Neural cell (in vitro differentiated cells): ENCODE results near the gene RIMS4. TPM values are rescaled to one million over a fixed set of nuclear protein-coding genes. Genes with fewer than 3 reads are reported as not detected.

ENCODE experiments used
- H2AFZ ChIP-seq: fragments of 200-600, 300-800 bp; sonication (generic), shearing (Covaris generic); 2 replicates; pipeline ENCODE4 v1.6.0; 2014; ENCODE audit warnings: low read depth, mild to moderate bottlenecking, antibody characterized with exemption, low read length, moderate library complexity
- H3F3A ChIP-seq: fragments of 200-600 bp; shearing (Covaris generic); 2 replicates; pipeline ENCODE4 v1.6.1; 2016; ENCODE audit warnings: mild to moderate bottlenecking, moderate library complexity, mixed read lengths, antibody characterized with exemption, low read length; ENCODE audit not compliant: insufficient read depth, poor library complexity, severe bottlenecking
- H3K27ac ChIP-seq: fragments of 200-600, 300-800 bp; sonication (generic), shearing (Covaris generic); 2 replicates; pipeline ENCODE4 v1.5.1; 2014; ENCODE audit warnings: mild to moderate bottlenecking, low read length, moderate library complexity
- H3K27me3 ChIP-seq: fragments of 300-800, 200-600 bp; sonication (generic), shearing (Covaris generic); 2 replicates; pipeline ENCODE4 v1.6.0; 2014; ENCODE audit warnings: mild to moderate bottlenecking, low read depth, low read length, moderate library complexity; ENCODE audit not compliant: insufficient read depth
- H3K36me3 ChIP-seq: fragments of 300-800, 200-600 bp; sonication (generic), shearing (Covaris generic); 2 replicates; pipeline ENCODE4 v1.5.1; 2014; ENCODE audit warnings: mild to moderate bottlenecking, antibody characterized with exemption, low read length, moderate library complexity; ENCODE audit not compliant: insufficient read depth
- H3K4me2 ChIP-seq: fragments of 300-800, 200-600 bp; sonication (generic), shearing (Covaris generic); 2 replicates; pipeline ENCODE4 v1.6.0; 2014; ENCODE audit warnings: mild to moderate bottlenecking, low read length
- H3K4me3 ChIP-seq: fragments of 300-800, 200-600 bp; sonication (generic), shearing (Covaris generic); 2 replicates; pipeline ENCODE4 v1.5.1; 2014; ENCODE audit warnings: mild to moderate bottlenecking, low read length, moderate library complexity
- H3K79me2 ChIP-seq: fragments of 200-600 bp; shearing (Covaris generic); replicated peaks from 2 replicates; pipeline ENCODE4 v1.6.0; 2014; ENCODE audit warnings: mild to moderate bottlenecking, low read length, moderate library complexity; ENCODE audit not compliant: insufficient read depth
- H3K9ac ChIP-seq: fragments of 300-800, 200-600 bp; sonication (generic), shearing (Covaris generic); 2 replicates; pipeline ENCODE4 v1.6.1; 2016; ENCODE audit warnings: mild to moderate bottlenecking, low read length, mixed read lengths
- H3K9me2 ChIP-seq: fragments of 200-600 bp; shearing (Covaris generic); 2 replicates; pipeline ENCODE4 v1.6.1; 2016; ENCODE audit warnings: mild to moderate bottlenecking, low read length, mixed read lengths; ENCODE audit not compliant: insufficient read depth
- H3K9me3 ChIP-seq: fragments of 200-600, 300-800 bp; sonication (generic), shearing (Covaris generic); 2 replicates; pipeline ENCODE4 v1.6.1; 2016; ENCODE audit warnings: mild to moderate bottlenecking, mixed run types, low read length, moderate library complexity, mixed read lengths
- H4K20me1 ChIP-seq: fragments of 200-600 bp; shearing (Covaris generic); 2 replicates; pipeline ENCODE4 v1.6.1; 2016; ENCODE audit warnings: mild to moderate bottlenecking, mixed run types; ENCODE audit not compliant: insufficient read depth
- EP300 ChIP-seq: fragments of 450-650 bp; conservative IDR thresholded peaks from 2 replicates; pipeline ENCODE4 v1.6.1; 2014; ENCODE audit warnings: antibody characterized with exemption, mild to moderate bottlenecking, moderate library complexity; ENCODE audit not compliant: poor library complexity, severe bottlenecking
- EZH2 ChIP-seq: fragments of 200-600, 300-800 bp; shearing (Covaris generic), sonication (generic); IDR thresholded peaks from 2 replicates; pipeline ENCODE4 v1.6.1; 2014; ENCODE audit warnings: antibody characterized with exemption, low read length, borderline replicate concordance, mild to moderate bottlenecking; ENCODE audit not compliant: insufficient read depth, poor library complexity, severe bottlenecking
- MXI1 ChIP-seq: fragments of 450-650 bp; conservative IDR thresholded peaks from 2 replicates; pipeline ENCODE4 v1.6.1; 2014; ENCODE audit warnings: antibody characterized with exemption, mild to moderate bottlenecking; ENCODE audit not compliant: poor library complexity, severe bottlenecking
- POLR2AphosphoS5 ChIP-seq: IDR thresholded peaks from 2 replicates; pipeline ENCODE4 v1.6.1; 2012
- RAD21 ChIP-seq: fragments of 450-650 bp; conservative IDR thresholded peaks from 2 replicates; pipeline ENCODE4 v1.6.1; 2014; ENCODE audit warnings: antibody characterized with exemption, mild to moderate bottlenecking, moderate library complexity
- SMC3 ChIP-seq: fragments of 450-650 bp; conservative IDR thresholded peaks from 2 replicates; pipeline ENCODE4 v1.6.1; 2014; ENCODE audit warnings: antibody characterized with exemption, mild to moderate bottlenecking, moderate library complexity; ENCODE audit not compliant: poor library complexity
- TAF1 ChIP-seq: IDR thresholded peaks from 2 replicates; pipeline ENCODE4 v1.6.1; 2012; ENCODE audit warnings: low read depth
- polyA plus RNA-seq: library from polyadenylated mRNA; depleted of rRNA; stranded (reverse); fragments of >200 nt; gene quantifications from 2 replicates; pipeline ENCODE4 v1.2.3, GENCODE V29; 2014
- TF ChIP-seq, protein P1 (sequence below): fragments of 450-650 bp; IDR thresholded peaks from 2 replicates; pipeline ENCODE4 v1.5.1; 2014; ENCODE audit warnings: antibody characterized with exemption, mild to moderate bottlenecking, moderate library complexity; ENCODE audit not compliant: poor library complexity, severe bottlenecking
- TF ChIP-seq, protein P2 (sequence below): IDR thresholded peaks from 2 replicates; pipeline ENCODE4 v1.6.1; 2012; ENCODE audit warnings: borderline replicate concordance

The RIMS4 gene
- polyA plus RNA-seq, 1 donor from 2014 or later: 40.6 TPM

DNA sequence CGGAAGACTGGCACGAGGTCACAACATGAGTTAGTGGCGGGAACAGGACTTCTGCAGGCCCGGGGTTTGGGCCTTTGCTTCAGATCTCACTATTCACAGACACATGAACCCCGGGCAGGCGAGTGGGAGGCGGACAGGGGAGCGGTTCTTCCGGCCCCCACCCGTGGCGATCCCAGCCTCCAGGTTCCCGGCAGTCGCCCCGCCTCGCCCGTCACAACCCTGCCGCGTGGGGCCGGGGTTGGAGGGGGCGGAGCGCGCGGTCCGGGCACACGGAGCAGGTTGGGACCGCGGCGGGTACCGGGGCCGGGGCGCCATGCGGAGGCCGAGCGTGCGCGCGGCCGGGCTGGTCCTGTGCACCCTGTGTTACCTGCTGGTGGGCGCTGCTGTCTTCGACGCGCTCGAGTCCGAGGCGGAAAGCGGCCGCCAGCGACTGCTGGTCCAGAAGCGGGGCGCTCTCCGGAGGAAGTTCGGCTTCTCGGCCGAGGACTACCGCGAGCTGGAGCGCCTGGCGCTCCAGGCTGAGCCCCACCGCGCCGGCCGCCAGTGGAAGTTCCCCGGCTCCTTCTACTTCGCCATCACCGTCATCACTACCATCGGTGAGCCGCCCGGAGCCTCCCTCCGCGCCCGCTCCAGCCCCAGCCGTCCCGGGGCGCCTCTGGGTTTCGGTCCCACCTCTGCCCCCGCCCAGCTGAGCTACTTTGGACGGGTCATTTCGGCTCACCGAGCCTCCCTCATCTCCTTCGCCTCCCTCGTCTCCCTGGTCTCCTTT lies 64.6 kb downstream of the RIMS4 start, which contains the start of gene KCNK15:
Gene KCNK15, plus strand, starts transcription at position 268 of the 769 bp plus-strand sequence. Its CDS starts 46 bp downstream, at position 314.
- no peak within 1 kb of the TSS for H3K4me2 ChIP-seq
- H3K9ac ChIP-seq: peak within 1 kb of the TSS; percentile 36
- peak within 1 kb of the TSS; percentile 65 for H3K4me3 ChIP-seq
- H3K27me3 ChIP-seq: peaks cover 24% of the 10 kb centered on the region
- no peaks in the 10 kb centered on the region for H3K36me3 ChIP-seq
- no peaks in the 10 kb centered on the region for H3K79me2 ChIP-seq
- peaks cover 3% of the 10 kb centered on the region for H3F3A ChIP-seq
- no peak for TF ChIP-seq TAF1
- TF ChIP-seq, protein P1, sequence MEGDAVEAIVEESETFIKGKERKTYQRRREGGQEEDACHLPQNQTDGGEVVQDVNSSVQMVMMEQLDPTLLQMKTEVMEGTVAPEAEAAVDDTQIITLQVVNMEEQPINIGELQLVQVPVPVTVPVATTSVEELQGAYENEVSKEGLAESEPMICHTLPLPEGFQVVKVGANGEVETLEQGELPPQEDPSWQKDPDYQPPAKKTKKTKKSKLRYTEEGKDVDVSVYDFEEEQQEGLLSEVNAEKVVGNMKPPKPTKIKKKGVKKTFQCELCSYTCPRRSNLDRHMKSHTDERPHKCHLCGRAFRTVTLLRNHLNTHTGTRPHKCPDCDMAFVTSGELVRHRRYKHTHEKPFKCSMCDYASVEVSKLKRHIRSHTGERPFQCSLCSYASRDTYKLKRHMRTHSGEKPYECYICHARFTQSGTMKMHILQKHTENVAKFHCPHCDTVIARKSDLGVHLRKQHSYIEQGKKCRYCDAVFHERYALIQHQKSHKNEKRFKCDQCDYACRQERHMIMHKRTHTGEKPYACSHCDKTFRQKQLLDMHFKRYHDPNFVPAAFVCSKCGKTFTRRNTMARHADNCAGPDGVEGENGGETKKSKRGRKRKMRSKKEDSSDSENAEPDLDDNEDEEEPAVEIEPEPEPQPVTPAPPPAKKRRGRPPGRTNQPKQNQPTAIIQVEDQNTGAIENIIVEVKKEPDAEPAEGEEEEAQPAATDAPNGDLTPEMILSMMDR: peak; percentile 24
- no peaks in the 10 kb centered on the region for H3K9me3 ChIP-seq
- no peak within 1 kb of the TSS for H2AFZ ChIP-seq
- H3K27ac ChIP-seq: no peak within 1 kb of the TSS
- no peaks in the 10 kb centered on the region for H4K20me1 ChIP-seq
- H3K9me2 ChIP-seq: no peaks in the 10 kb centered on the region

DNA sequence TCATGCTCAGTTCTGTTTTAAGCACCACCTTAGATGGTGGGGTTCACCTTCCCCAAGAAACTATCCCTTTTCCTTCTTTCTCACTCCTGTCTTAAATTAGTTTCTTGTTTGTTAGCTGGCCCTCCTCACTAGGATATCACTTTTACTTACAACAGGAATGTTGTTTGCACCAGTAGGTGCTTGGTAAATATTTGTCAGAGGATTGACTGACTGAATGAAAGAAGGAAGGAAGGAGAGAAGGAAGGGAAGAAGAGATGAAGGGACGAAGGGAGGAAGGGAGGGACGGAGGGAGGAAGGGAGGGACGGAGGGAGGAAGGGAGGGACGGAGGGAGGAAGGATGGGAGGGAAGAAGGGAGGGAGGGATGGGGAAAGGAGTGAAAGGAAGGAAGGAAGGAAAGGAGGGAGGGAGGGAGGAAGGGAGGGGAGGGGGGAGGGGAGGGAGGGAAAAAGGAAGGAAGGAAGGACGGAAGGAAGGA lies 65.2 kb downstream of the RIMS4 start:
- no peak overlapping the region for H3K9ac ChIP-seq
- peaks cover 24% of the 10 kb centered on the region for H3K27me3 ChIP-seq
- no peaks in the 10 kb centered on the region for H3K79me2 ChIP-seq
- H2AFZ ChIP-seq: no peak overlapping the region
- no peaks in the 10 kb centered on the region for H3K9me3 ChIP-seq
- peaks cover 3% of the 10 kb centered on the region for H3F3A ChIP-seq
- no peaks in the 10 kb centered on the region for H4K20me1 ChIP-seq
- H3K4me3 ChIP-seq: peak overlapping the region; percentile 65
- no peak overlapping the region for H3K4me2 ChIP-seq
- no peaks in the 10 kb centered on the region for H3K9me2 ChIP-seq
- no peaks in the 10 kb centered on the region for H3K36me3 ChIP-seq
- TF ChIP-seq, protein P2, sequence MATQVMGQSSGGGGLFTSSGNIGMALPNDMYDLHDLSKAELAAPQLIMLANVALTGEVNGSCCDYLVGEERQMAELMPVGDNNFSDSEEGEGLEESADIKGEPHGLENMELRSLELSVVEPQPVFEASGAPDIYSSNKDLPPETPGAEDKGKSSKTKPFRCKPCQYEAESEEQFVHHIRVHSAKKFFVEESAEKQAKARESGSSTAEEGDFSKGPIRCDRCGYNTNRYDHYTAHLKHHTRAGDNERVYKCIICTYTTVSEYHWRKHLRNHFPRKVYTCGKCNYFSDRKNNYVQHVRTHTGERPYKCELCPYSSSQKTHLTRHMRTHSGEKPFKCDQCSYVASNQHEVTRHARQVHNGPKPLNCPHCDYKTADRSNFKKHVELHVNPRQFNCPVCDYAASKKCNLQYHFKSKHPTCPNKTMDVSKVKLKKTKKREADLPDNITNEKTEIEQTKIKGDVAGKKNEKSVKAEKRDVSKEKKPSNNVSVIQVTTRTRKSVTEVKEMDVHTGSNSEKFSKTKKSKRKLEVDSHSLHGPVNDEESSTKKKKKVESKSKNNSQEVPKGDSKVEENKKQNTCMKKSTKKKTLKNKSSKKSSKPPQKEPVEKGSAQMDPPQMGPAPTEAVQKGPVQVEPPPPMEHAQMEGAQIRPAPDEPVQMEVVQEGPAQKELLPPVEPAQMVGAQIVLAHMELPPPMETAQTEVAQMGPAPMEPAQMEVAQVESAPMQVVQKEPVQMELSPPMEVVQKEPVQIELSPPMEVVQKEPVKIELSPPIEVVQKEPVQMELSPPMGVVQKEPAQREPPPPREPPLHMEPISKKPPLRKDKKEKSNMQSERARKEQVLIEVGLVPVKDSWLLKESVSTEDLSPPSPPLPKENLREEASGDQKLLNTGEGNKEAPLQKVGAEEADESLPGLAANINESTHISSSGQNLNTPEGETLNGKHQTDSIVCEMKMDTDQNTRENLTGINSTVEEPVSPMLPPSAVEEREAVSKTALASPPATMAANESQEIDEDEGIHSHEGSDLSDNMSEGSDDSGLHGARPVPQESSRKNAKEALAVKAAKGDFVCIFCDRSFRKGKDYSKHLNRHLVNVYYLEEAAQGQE: no peak
- TF ChIP-seq SMC3 (no peak), MXI1 (no peak), EP300 (no peak), TAF1 (no peak), POLR2AphosphoS5 (no peak), RAD21 (no peak), EZH2 (no peak)
- TF ChIP-seq, protein P1: no peak
- H3K27ac ChIP-seq: no peak overlapping the region
